Liver (tissue), 3 donors: Measurements from ENCODE around the gene B2M.

Source experiments
- EGR1 ChIP-seq, 2 donors: IDR thresholded peaks; 2 replicates each; pipeline ENCODE4 v1.6.1; 2016 to 2018; ENCODE audit warnings: antibody characterized with exemption in 2 of 2, low read depth in 2 of 2
- TF ChIP-seq, protein P1 (sequence below): IDR thresholded peaks from 2 replicates; pipeline ENCODE4 v1.6.1; 2016; ENCODE audit warnings: antibody characterized with exemption
- TF ChIP-seq, protein P2 (sequence below): fragments of 150-350 bp; IDR thresholded peaks from 2 replicates; pipeline ENCODE4 v1.5.1; 2017; ENCODE audit warnings: improper control_type of control experiment, low read depth, low read length; ENCODE audit not compliant: missing input control
- TF ChIP-seq, protein P3 (sequence below): IDR thresholded peaks from 2 replicates; pipeline ENCODE4 v1.6.1; 2016; ENCODE audit warnings: antibody characterized with exemption
- TF ChIP-seq, protein P4 (sequence below): IDR thresholded peaks from 2 replicates; pipeline ENCODE4 v1.6.1; 2016; ENCODE audit warnings: antibody characterized with exemption
- donor health status: healthy.
- donor health status: healthy.

DNA sequence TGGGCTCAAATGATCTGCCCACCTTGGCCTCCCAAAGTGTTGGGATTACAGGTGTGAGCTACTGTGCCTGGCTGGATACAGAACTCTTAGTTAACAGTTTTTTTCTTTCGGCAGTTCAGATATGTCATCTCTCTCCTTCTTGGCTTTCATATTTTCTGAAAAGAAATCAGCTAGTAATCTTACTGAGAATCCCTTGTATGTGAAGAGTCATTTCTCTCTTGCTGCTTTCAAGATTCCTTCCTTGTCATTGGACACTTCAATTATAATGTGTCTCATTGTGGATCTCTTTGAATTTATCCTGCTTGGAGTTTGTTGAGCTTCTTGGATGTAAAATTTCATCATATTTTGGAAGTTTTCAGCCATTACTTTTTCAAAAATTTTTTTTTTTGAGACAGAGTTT, 42.0 kb downstream of the B2M start:
- TF ChIP-seq, protein P1, sequence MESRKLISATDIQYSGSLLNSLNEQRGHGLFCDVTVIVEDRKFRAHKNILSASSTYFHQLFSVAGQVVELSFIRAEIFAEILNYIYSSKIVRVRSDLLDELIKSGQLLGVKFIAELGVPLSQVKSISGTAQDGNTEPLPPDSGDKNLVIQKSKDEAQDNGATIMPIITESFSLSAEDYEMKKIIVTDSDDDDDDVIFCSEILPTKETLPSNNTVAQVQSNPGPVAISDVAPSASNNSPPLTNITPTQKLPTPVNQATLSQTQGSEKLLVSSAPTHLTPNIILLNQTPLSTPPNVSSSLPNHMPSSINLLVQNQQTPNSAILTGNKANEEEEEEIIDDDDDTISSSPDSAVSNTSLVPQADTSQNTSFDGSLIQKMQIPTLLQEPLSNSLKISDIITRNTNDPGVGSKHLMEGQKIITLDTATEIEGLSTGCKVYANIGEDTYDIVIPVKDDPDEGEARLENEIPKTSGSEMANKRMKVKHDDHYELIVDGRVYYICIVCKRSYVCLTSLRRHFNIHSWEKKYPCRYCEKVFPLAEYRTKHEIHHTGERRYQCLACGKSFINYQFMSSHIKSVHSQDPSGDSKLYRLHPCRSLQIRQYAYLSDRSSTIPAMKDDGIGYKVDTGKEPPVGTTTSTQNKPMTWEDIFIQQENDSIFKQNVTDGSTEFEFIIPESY: no peak
- TF ChIP-seq, protein P2, sequence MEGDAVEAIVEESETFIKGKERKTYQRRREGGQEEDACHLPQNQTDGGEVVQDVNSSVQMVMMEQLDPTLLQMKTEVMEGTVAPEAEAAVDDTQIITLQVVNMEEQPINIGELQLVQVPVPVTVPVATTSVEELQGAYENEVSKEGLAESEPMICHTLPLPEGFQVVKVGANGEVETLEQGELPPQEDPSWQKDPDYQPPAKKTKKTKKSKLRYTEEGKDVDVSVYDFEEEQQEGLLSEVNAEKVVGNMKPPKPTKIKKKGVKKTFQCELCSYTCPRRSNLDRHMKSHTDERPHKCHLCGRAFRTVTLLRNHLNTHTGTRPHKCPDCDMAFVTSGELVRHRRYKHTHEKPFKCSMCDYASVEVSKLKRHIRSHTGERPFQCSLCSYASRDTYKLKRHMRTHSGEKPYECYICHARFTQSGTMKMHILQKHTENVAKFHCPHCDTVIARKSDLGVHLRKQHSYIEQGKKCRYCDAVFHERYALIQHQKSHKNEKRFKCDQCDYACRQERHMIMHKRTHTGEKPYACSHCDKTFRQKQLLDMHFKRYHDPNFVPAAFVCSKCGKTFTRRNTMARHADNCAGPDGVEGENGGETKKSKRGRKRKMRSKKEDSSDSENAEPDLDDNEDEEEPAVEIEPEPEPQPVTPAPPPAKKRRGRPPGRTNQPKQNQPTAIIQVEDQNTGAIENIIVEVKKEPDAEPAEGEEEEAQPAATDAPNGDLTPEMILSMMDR: no peak
- TF ChIP-seq, protein P3, sequence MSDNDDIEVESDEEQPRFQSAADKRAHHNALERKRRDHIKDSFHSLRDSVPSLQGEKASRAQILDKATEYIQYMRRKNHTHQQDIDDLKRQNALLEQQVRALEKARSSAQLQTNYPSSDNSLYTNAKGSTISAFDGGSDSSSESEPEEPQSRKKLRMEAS: no peak
- no peak for TF ChIP-seq EGR1 (IDR thresholded peaks at IDR 0.05; ENCODE audit: low read depth in 2 of 2)
- TF ChIP-seq, protein P4, sequence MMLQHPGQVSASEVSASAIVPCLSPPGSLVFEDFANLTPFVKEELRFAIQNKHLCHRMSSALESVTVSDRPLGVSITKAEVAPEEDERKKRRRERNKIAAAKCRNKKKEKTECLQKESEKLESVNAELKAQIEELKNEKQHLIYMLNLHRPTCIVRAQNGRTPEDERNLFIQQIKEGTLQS: no peak
